H1 (cell line): ENCODE results near the gene RRAS2.

Source experiments
- CEBPB ChIP-seq: IDR thresholded peaks from 2 replicates; pipeline ENCODE4 v1.6.1; 2012; ENCODE audit warnings: low read depth, low read length
- CREB1 ChIP-seq: IDR thresholded peaks from 2 replicates; pipeline ENCODE4 v1.6.1; 2012; ENCODE audit warnings: inconsistent platforms
- MAX ChIP-seq: IDR thresholded peaks from 2 replicates; pipeline ENCODE4 v1.6.1; 2012; ENCODE audit warnings: inconsistent platforms
- NANOG ChIP-seq: IDR thresholded peaks from 2 replicates; pipeline ENCODE4 v1.6.1; 2011; ENCODE audit warnings: low read length, low read depth, mild to moderate bottlenecking, inconsistent platforms; ENCODE audit not compliant: insufficient read depth, poor library complexity, severe bottlenecking
- POLR2A ChIP-seq, 2 experiments: IDR thresholded peaks; 1 replicate in 1 of 2; 2 replicates in 1 of 2; pipeline ENCODE4 v1.6.1; 2011; ENCODE audit warnings: low read depth in 2 of 2, low read length in 2 of 2, mild to moderate bottlenecking in 2 of 2; ENCODE audit errors: control extremely low read depth in 1 of 2
- RAD21 ChIP-seq, 2 experiments: IDR thresholded peaks in 1 of 2; conservative IDR thresholded peaks in 1 of 2; 2 replicates each; pipeline ENCODE4 v1.6.1; 2011; ENCODE audit warnings: low read depth in 2 of 2, low read length in 2 of 2, improper control_type of control experiment in 1 of 2, inconsistent platforms in 1 of 2, mild to moderate bottlenecking in 1 of 2, moderate library complexity in 1 of 2
- SIN3A ChIP-seq, 2 experiments: IDR thresholded peaks in 1 of 2; conservative IDR thresholded peaks in 1 of 2; 2 replicates each; pipeline ENCODE4 v1.6.1; 2011 to 2012; ENCODE audit warnings: low read length in 2 of 2, improper control_type of control experiment in 1 of 2, low read depth in 1 of 2, mild to moderate bottlenecking in 1 of 2
- SP1 ChIP-seq: IDR thresholded peaks from 2 replicates; pipeline ENCODE4 v1.6.1; 2011; ENCODE audit warnings: low read depth, low read length
- SRF ChIP-seq: IDR thresholded peaks from 2 replicates; pipeline ENCODE4 v1.6.1; 2011; ENCODE audit warnings: mild to moderate bottlenecking, low read depth, low read length, moderate library complexity
- TAF1 ChIP-seq: IDR thresholded peaks from 2 replicates; pipeline ENCODE4 v1.6.1; 2011; ENCODE audit warnings: mild to moderate bottlenecking, low read depth, low read length
- TF ChIP-seq, protein P1 (sequence below), 3 experiments: IDR thresholded peaks; 1 replicate in 2 of 3; 2 replicates in 1 of 3; pipeline versions ENCODE4 v1.5.1 to v1.6.1; 2011; ENCODE audit warnings: low read length in 3 of 3, mild to moderate bottlenecking in 3 of 3, inconsistent platforms in 2 of 3, low read depth in 1 of 3, moderate library complexity in 1 of 3; ENCODE audit not compliant: insufficient read depth in 1 of 3; ENCODE audit errors: control extremely low read depth in 1 of 3
- TF ChIP-seq, protein P2 (sequence below): IDR thresholded peaks from 2 replicates; pipeline ENCODE4 v1.6.1; 2011; ENCODE audit warnings: low read depth, mild to moderate bottlenecking, low read length; ENCODE audit not compliant: insufficient read depth

- TF ChIP-seq, protein P1, sequence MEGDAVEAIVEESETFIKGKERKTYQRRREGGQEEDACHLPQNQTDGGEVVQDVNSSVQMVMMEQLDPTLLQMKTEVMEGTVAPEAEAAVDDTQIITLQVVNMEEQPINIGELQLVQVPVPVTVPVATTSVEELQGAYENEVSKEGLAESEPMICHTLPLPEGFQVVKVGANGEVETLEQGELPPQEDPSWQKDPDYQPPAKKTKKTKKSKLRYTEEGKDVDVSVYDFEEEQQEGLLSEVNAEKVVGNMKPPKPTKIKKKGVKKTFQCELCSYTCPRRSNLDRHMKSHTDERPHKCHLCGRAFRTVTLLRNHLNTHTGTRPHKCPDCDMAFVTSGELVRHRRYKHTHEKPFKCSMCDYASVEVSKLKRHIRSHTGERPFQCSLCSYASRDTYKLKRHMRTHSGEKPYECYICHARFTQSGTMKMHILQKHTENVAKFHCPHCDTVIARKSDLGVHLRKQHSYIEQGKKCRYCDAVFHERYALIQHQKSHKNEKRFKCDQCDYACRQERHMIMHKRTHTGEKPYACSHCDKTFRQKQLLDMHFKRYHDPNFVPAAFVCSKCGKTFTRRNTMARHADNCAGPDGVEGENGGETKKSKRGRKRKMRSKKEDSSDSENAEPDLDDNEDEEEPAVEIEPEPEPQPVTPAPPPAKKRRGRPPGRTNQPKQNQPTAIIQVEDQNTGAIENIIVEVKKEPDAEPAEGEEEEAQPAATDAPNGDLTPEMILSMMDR (IDR thresholded peaks at IDR 0.05; ENCODE audit: control extremely low read depth in 1 of 3, insufficient read depth in 1 of 3, low read depth in 1 of 3, low read length in 3 of 3): no peak
- TF ChIP-seq CEBPB (no peak), SIN3A (conservative IDR thresholded peaks at IDR 0.05 in 1 of 2, IDR thresholded peaks at IDR 0.05 in 1 of 2; ENCODE audit: low read depth in 1 of 2, low read length in 2 of 2) (no peak), POLR2A (IDR thresholded peaks at IDR 0.05; ENCODE audit: control extremely low read depth in 1 of 2, low read depth in 2 of 2, low read length in 2 of 2) (no peak), RAD21 (IDR thresholded peaks at IDR 0.05 in 1 of 2, conservative IDR thresholded peaks at IDR 0.05 in 1 of 2; ENCODE audit: low read depth in 2 of 2, low read length in 2 of 2) (no peak), NANOG (no peak), SRF (no peak), CREB1 (no peak), TAF1 (no peak), MAX (no peak), SP1 (no peak)
- TF ChIP-seq, protein P2, sequence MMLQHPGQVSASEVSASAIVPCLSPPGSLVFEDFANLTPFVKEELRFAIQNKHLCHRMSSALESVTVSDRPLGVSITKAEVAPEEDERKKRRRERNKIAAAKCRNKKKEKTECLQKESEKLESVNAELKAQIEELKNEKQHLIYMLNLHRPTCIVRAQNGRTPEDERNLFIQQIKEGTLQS: no peak
Measured at GRCh38 chr11:14228356-14228755, 130.6 kb downstream of the RRAS2 start.
